WTC11 (cell line): ENCODE measurements around the gene HIBADH. TPM values are rescaled to one million over a fixed set of nuclear protein-coding genes. Genes with fewer than 3 reads are reported as not detected.

Source experiments
- ATAC-seq: fragments of 200-7000 bp; cut with Tn5 transposase; 2 replicates; pipeline ENCODE4 v1.10.0; 2021; ENCODE audit warnings: mild to moderate bottlenecking, moderate library complexity
- CTCF ChIA-PET: fragments of 300-600 bp; sonication (Branson Sonifier 250); formaldehyde crosslinking; loops from one replicate; lab custom pipeline; 2021; ENCODE audit warnings: antibody characterized with exemption; lab: Charles Lee
- POLR2A ChIA-PET: fragments of 350-600 bp; sonication (Branson Sonifier 250); formaldehyde crosslinking; loops from one replicate; lab custom pipeline; 2021; ENCODE audit warnings: antibody characterized with exemption; lab: Charles Lee
- DNase-seq: peaks from one replicate; pipeline ENCODE4 v3.0.0; 2021; ENCODE audit warnings: low spot score
- H3K27ac Mint-ChIP-seq: 2 replicates; pipeline ENCODE4 v1.8.0; 2021; ENCODE audit warnings: mixed read lengths
- H3K27me3 Mint-ChIP-seq: 2 replicates; pipeline ENCODE4 v1.8.0; 2021; ENCODE audit warnings: low read depth, mild to moderate bottlenecking, moderate library complexity, mixed read lengths
- H3K36me3 Mint-ChIP-seq: 2 replicates; pipeline ENCODE4 v1.8.0; 2021; ENCODE audit warnings: mixed read lengths
- H3K4me1 Mint-ChIP-seq: 2 replicates; pipeline ENCODE4 v1.8.0; 2022; ENCODE audit warnings: mixed read lengths
- H3K4me3 Mint-ChIP-seq: 2 replicates; pipeline ENCODE4 v1.8.0; 2021; ENCODE audit warnings: mild to moderate bottlenecking, moderate library complexity, mixed read lengths
- H3K9me3 Mint-ChIP-seq: 2 replicates; pipeline ENCODE4 v1.8.0; 2021; ENCODE audit warnings: mixed read lengths
- ATF6 ChIP-seq: sonication (generic); formaldehyde crosslinking; IDR thresholded peaks from 2 replicates; pipeline ENCODE4 v1.8.1; 2023; ENCODE audit warnings: mild to moderate bottlenecking, missing genetic modification reagents
- CREM ChIP-seq: sonication (generic); formaldehyde crosslinking; IDR thresholded peaks from 2 replicates; pipeline ENCODE4 v1.8.1; 2022; ENCODE audit warnings: mild to moderate bottlenecking, missing genetic modification reagents, moderate library complexity
- CTCF ChIP-seq: fragments of 200-600 bp; IDR thresholded peaks from 2 replicates; pipeline ENCODE4 v1.8.0; 2022; ENCODE audit warnings: antibody characterized with exemption
- ERG ChIP-seq: fragments of 250-450 bp; sonication (Bioruptor Pico); IDR thresholded peaks from 2 replicates; pipeline ENCODE4 v1.8.0; 2021; ENCODE audit warnings: mild to moderate bottlenecking
- ESRRA ChIP-seq: sonication (generic); formaldehyde crosslinking; IDR thresholded peaks from 2 replicates; pipeline ENCODE4 v1.8.1; 2022; ENCODE audit warnings: mild to moderate bottlenecking, missing genetic modification reagents, borderline replicate concordance
- FOXP1 ChIP-seq: sonication (generic); formaldehyde crosslinking; IDR thresholded peaks from 2 replicates; pipeline ENCODE4 v1.8.0; 2022; ENCODE audit warnings: missing genetic modification reagents, mild to moderate bottlenecking, moderate library complexity, borderline replicate concordance
- FOXP4 ChIP-seq: sonication (generic); formaldehyde crosslinking; IDR thresholded peaks from 2 replicates; pipeline ENCODE4 v1.8.0; 2022; ENCODE audit warnings: mild to moderate bottlenecking, missing genetic modification reagents
- GABPB1 ChIP-seq: sonication (generic); formaldehyde crosslinking; IDR thresholded peaks from 2 replicates; pipeline ENCODE4 v1.8.1; 2023; ENCODE audit warnings: mild to moderate bottlenecking, missing genetic modification reagents
- GTF2I ChIP-seq: fragments of 250-450 bp; sonication (Bioruptor Pico); conservative IDR thresholded peaks from 2 replicates; pipeline ENCODE4 v1.4.0; 2021; ENCODE audit warnings: mild to moderate bottlenecking
- HMGXB4 ChIP-seq: sonication (generic); formaldehyde crosslinking; IDR thresholded peaks from 2 replicates; pipeline ENCODE4 v1.8.1; 2023; ENCODE audit warnings: mild to moderate bottlenecking, moderate library complexity, missing genetic modification reagents
- IRF1 ChIP-seq: sonication (generic); formaldehyde crosslinking; IDR thresholded peaks from 2 replicates; pipeline ENCODE4 v1.8.0; 2023; ENCODE audit warnings: missing genetic modification reagents
- JAZF1 ChIP-seq: fragments of 250-450 bp; sonication (Bioruptor Pico); IDR thresholded peaks from 2 replicates; pipeline ENCODE4 v1.9.0; 2021; ENCODE audit warnings: moderate library complexity, mild to moderate bottlenecking, inconsistent platforms
- JUN ChIP-seq: sonication (generic); formaldehyde crosslinking; IDR thresholded peaks from 2 replicates; pipeline ENCODE4 v1.8.0; 2023; ENCODE audit warnings: mild to moderate bottlenecking, missing genetic modification reagents
- KAT7 ChIP-seq: sonication (generic); formaldehyde crosslinking; IDR thresholded peaks from 2 replicates; pipeline ENCODE4 v1.8.1; 2023; ENCODE audit warnings: missing genetic modification reagents, mild to moderate bottlenecking, borderline replicate concordance
- NFATC4 ChIP-seq: fragments of 250-450 bp; sonication (Bioruptor Pico); IDR thresholded peaks from 2 replicates; pipeline ENCODE4 v1.9.0; 2021; ENCODE audit warnings: mild to moderate bottlenecking
- PREB ChIP-seq: sonication (generic); formaldehyde crosslinking; IDR thresholded peaks from 2 replicates; pipeline ENCODE4 v1.8.1; 2022; ENCODE audit warnings: mild to moderate bottlenecking, missing genetic modification reagents, moderate library complexity, borderline replicate concordance
- SOX15 ChIP-seq: fragments of 250-450 bp; sonication (Bioruptor Pico); IDR thresholded peaks from 2 replicates; pipeline ENCODE4 v1.9.0; 2021; ENCODE audit warnings: mild to moderate bottlenecking
- SP1 ChIP-seq: sonication (generic); formaldehyde crosslinking; conservative IDR thresholded peaks from 2 replicates; pipeline ENCODE4 v1.8.1; 2022; ENCODE audit warnings: missing genetic modification reagents
- ZMAT4 ChIP-seq: fragments of 250-450 bp; sonication (Bioruptor Pico); IDR thresholded peaks from 2 replicates; pipeline ENCODE4 v1.9.0; 2021; ENCODE audit warnings: mild to moderate bottlenecking
- ZNF232 ChIP-seq: sonication (generic); formaldehyde crosslinking; IDR thresholded peaks from 2 replicates; pipeline ENCODE4 v1.8.0; 2022; ENCODE audit warnings: mild to moderate bottlenecking, missing genetic modification reagents
- ZNF416 ChIP-seq: fragments of 250-450 bp; sonication (Bioruptor Pico); IDR thresholded peaks from 2 replicates; pipeline ENCODE4 v1.9.0; 2021; ENCODE audit warnings: mild to moderate bottlenecking, inconsistent platforms
- ZNF423 ChIP-seq: fragments of 250-450 bp; sonication (Bioruptor Pico); IDR thresholded peaks from 2 replicates; pipeline ENCODE4 v2.1.2; 2022; ENCODE audit warnings: mild to moderate bottlenecking, moderate library complexity
- total RNA-seq: library from RNA; stranded (reverse); gene quantifications from 3 replicates; pipeline ENCODE4 v1.2.3, GENCODE V29; 2021

Gene HIBADH
- total RNA-seq, 1 experiment from 2014 or later = 27.9 TPM

- TF ChIP-seq ZNF232 (CRISPR knock-in tag) (no peak), ZNF423 (CRISPR knock-in tag) (no peak), ZNF416 (CRISPR knock-in tag) (no peak)
Observed at GRCh38 chr7:27680610-27681009, 17.9 kb upstream of the HIBADH start (continued).

GRCh38 chr7:27678617-27679260, 16.1 kb upstream of the HIBADH start:
- no peak overlapping the region for H3K4me3 Mint-ChIP-seq
- DNase-seq (no peak), ATAC-seq (no peak)
- H3K36me3 Mint-ChIP-seq = no peaks in the 10 kb centered on the region
- no peak for TF ChIP-seq SOX15 (CRISPR knock-in tag)
- no peak for TF ChIP-seq GABPB1 (CRISPR knock-in tag)
- no peak for TF ChIP-seq CTCF
- no peak for TF ChIP-seq GTF2I (CRISPR knock-in tag)
- TF ChIP-seq ATF6 (CRISPR knock-in tag) = no peak
- no peak for TF ChIP-seq JAZF1 (CRISPR knock-in tag)
- TF ChIP-seq NFATC4 (CRISPR knock-in tag) = no peak
- no peak for TF ChIP-seq FOXP4
- TF ChIP-seq IRF1 (CRISPR knock-in tag) = no peak
- no peak for TF ChIP-seq SP1 (CRISPR knock-in tag)
- CTCF ChIA-PET = no interaction called here
- H3K27me3 Mint-ChIP-seq = no peaks in the 10 kb centered on the region
- H3K9me3 Mint-ChIP-seq = no peaks in the 10 kb centered on the region
- POLR2A ChIA-PET = no interaction called here
- no peaks in the 10 kb centered on the region for H3K4me1 Mint-ChIP-seq
- no peak overlapping the region for H3K27ac Mint-ChIP-seq

- Mint-ChIP-seq H3K4me3 (no peak overlapping the region), H3K27me3 (no peaks in the 10 kb centered on the region), H3K9me3 (no peaks in the 10 kb centered on the region), H3K4me1 (no peaks in the 10 kb centered on the region), H3K27ac (no peak overlapping the region), H3K36me3 (no peaks in the 10 kb centered on the region)
- ChIA-PET CTCF (no interaction called here), POLR2A (no interaction called here)
- DNase-seq = no peak
- ATAC-seq = no peak
- TF ChIP-seq CREM (no peak), JUN (no peak), HMGXB4 (CRISPR knock-in tag) (no peak), SOX15 (CRISPR knock-in tag) (no peak), ERG (CRISPR knock-in tag) (no peak), ESRRA (CRISPR knock-in tag) (no peak), ZMAT4 (CRISPR knock-in tag) (no peak), KAT7 (CRISPR knock-in tag) (no peak), PREB (no peak), FOXP1 (no peak)
Observed at GRCh38 chr7:27677912-27678612, 15.4 kb upstream of the HIBADH start.
